ENCODE results near the gene TSNAXIP1.

TSNAXIP1 gene

DNA sequence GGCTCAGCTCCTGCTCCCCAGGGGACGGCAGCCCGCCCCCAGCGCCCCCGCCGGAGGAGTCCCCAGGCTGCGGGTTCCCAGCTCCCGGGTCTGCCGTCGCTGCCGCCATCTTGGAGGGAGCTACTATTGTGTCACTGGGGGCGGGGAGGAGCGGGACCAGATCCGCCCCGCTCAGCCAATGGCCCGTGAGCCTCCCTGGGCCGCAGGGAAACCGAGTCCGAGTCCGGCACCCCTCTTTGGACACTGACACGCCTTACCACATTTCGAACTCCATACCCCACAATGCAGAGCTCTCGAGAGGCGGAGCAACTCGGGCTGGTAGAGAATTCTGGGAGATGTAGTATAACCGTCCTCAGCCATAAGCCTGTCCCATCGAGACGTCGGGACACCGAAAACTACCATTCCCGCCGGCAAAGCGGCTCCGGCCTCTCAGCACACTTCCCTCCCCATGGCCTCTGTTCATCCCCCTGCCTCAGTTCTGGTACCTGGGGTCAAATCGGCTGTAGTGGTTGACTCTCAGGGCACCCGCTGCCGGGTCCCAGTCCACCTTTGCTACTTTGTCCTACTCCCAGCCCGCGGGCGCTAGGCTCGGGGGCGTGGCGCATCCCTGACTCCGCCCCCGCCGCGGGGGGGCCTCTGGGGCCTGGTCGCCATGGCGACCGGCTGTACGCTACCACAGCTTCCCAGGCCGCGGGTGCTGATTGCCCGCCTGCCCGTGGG is at the start of gene TSNAXIP1, which contains the start of gene RANBP10:
Gene TSNAXIP1, plus strand, starts transcription at position 462 of the 720 bp plus-strand sequence. CDS start 261 bp downstream, outside the sequence.
Gene RANBP10, minus strand, starts transcription at position 133 of the 720 bp plus-strand sequence. Its CDS starts 24 bp downstream, at position 109.
- in situ Hi-C loops (cut with MboI; ENCODE audit: low pct_unique_long_range_greater_than_20kb, low sequenced_read_pairs) = no loop called here
- DNase-seq = peak; percentile 100

DNA sequence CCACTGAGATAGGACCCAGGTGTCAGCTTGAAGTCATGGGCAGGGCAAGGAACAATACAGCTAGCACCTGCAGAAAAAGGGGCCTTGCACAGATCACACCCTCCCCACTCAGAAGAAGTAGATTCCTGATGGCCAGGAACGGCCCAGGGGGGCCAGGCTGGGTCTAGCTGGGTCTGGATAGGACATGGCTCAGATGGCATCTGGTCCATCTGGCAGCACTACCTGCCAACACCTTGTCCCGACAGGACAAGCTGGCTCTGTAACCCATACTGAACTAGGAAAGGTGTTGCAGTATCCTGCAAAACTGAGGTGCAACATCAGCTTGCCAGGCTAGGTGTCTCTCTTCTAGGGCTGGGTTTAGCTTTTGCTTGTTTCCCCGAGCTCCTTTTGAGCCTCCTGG is 48.7 kb upstream of the TSNAXIP1 start:
- no peak for DNase-seq

DNA sequence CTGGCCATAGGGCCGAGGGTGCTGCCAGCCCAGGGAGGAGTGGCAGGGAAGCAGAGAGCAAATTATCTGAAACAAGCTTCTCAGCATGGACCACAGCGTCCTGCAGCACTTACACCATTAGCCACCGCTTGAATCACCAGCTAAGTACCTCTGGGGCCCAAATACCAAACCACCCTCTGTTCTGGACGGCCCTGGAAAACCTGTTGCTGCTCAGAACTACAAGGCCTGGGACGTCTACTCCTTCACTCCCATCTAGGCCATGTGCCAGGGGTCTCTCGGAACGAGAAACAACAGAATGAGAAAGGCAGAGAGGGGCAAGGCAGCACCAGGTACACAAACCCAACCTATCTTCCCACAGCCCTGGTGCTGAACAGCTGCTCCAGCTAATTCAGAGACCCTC is 47.7 kb upstream of the TSNAXIP1 start:
- in situ Hi-C loops (cut with MboI; ENCODE audit: low pct_unique_long_range_greater_than_20kb, low sequenced_read_pairs) = no loop called here
- DNase-seq = no peak

More for the DNA sequence above, 48.7 kb upstream of the TSNAXIP1 start:
- in situ Hi-C loops (cut with MboI; ENCODE audit: low pct_unique_long_range_greater_than_20kb, low sequenced_read_pairs) = no loop called here

DNA sequence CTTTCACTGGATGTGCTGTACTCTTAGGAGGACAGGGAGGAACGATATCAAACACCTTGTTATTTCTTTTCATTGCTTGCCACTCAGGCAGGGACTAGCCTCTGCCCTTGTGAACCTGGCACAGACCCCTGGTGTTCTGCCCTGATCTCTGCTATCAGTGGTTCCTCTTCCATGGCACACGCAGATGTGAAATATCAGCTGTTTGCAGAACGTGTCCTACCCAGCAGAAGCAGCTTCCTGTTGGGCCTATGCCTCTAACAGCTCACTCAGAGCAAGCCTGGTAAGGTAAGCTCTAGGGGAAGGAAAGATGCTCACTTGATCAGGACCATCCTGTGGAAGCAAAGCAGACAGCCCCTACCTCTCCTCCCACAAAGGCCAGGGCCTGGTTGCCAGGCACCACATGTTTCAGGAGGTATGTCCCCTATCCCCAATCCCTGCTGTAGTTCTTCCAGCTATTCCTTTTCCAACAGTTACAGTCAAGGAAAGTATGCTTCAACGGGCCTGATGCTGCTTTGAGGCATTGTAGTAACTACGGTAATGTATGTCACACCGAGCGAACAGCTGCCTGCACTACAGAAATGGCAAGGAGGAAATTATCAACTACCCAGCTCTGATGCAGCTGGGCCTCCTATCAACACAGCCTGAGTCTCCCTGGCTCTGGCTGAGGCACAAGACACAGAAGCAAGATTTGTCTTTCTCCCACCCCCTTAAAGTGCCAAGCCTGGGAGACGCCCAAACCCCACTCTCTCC is 46.3 kb upstream of the TSNAXIP1 start:
- in situ Hi-C loops (cut with MboI; ENCODE audit: low pct_unique_long_range_greater_than_20kb, low sequenced_read_pairs) = no loop called here
- peak; percentile 23 for DNase-seq

DNA sequence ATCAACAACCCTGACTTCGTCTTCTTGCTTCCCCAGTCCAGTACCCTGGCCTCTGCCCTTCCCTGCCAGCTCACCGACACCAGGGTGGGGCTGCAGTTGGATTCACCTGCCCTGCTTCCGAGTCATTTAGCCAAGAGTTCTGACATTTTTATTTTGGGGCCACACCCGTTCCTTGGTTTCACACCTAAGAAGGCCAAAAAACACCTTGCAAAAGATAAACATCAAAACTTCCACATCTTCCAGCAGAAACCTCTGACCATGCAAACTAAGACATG is 45.8 kb upstream of the TSNAXIP1 start:
- DNase-seq = no peak
- in situ Hi-C loops (cut with MboI; ENCODE audit: low pct_unique_long_range_greater_than_20kb, low sequenced_read_pairs) = no loop called here

GRCh38 chr16:67761924-67762323 is 44.8 kb upstream of the TSNAXIP1 start:
- DNase-seq = no peak
- in situ Hi-C loops (cut with MboI; ENCODE audit: low pct_unique_long_range_greater_than_20kb, low sequenced_read_pairs) = no loop called here

DNA sequence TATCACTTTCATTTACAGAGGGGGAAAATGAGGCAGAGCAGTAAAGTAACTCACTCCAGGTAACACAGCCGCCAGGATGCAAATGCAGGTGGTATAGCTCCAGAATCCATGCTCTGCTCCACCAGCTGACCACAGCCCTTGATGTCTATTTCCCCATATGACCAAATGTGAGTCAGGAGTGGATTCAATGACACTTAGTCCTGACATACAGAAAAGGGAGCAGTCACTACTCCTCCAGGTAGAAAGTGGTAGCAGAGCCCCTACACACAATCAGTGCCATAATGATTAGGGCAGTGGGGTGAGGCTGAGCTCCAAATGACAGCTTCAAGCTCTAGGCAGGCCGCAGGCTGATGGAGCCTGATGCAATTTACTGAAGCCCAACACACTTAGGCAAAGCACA is 44.3 kb upstream of the TSNAXIP1 start:
- in situ Hi-C loops (cut with MboI; ENCODE audit: low pct_unique_long_range_greater_than_20kb, low sequenced_read_pairs) = no loop called here
- DNase-seq = no peak

GRCh38 chr16:67763066-67763465 is 43.6 kb upstream of the TSNAXIP1 start:
- in situ Hi-C loops (cut with MboI; ENCODE audit: low pct_unique_long_range_greater_than_20kb, low sequenced_read_pairs) = no loop called here

GRCh38 chr16:67764158-67764667 is 42.5 kb upstream of the TSNAXIP1 start:
- in situ Hi-C loops (cut with MboI; ENCODE audit: low pct_unique_long_range_greater_than_20kb, low sequenced_read_pairs) = no loop called here
- DNase-seq = no peak

More at GRCh38 chr16:67763066-67763465, 43.6 kb upstream of the TSNAXIP1 start:
- no peak for DNase-seq

- in situ Hi-C loops (cut with MboI; ENCODE audit: low pct_unique_long_range_greater_than_20kb, low sequenced_read_pairs) = no loop called here
Observed at GRCh38 chr16:67766291-67766690, 40.4 kb upstream of the TSNAXIP1 start.

GRCh38 chr16:67767953-67768352 is 38.7 kb upstream of the TSNAXIP1 start:
- no peak for DNase-seq
- in situ Hi-C loops (cut with MboI; ENCODE audit: low pct_unique_long_range_greater_than_20kb, low sequenced_read_pairs) = no loop called here

More at GRCh38 chr16:67766291-67766690, 40.4 kb upstream of the TSNAXIP1 start:
- DNase-seq = no peak

- DNase-seq = no peak
- in situ Hi-C loops (cut with MboI; ENCODE audit: low pct_unique_long_range_greater_than_20kb, low sequenced_read_pairs) = no loop called here
Observed at GRCh38 chr16:67770346-67770991, 36.2 kb upstream of the TSNAXIP1 start.

- in situ Hi-C loops (cut with MboI; ENCODE audit: low pct_unique_long_range_greater_than_20kb, low sequenced_read_pairs) = no loop called here
Observed at GRCh38 chr16:67773099-67773498, 33.6 kb upstream of the TSNAXIP1 start.

GRCh38 chr16:67773569-67774456 is 32.9 kb upstream of the TSNAXIP1 start:
- in situ Hi-C loops (cut with MboI; ENCODE audit: low pct_unique_long_range_greater_than_20kb, low sequenced_read_pairs) = no loop called here
- no peak for DNase-seq

More at GRCh38 chr16:67773099-67773498, 33.6 kb upstream of the TSNAXIP1 start:
- no peak for DNase-seq

DNA sequence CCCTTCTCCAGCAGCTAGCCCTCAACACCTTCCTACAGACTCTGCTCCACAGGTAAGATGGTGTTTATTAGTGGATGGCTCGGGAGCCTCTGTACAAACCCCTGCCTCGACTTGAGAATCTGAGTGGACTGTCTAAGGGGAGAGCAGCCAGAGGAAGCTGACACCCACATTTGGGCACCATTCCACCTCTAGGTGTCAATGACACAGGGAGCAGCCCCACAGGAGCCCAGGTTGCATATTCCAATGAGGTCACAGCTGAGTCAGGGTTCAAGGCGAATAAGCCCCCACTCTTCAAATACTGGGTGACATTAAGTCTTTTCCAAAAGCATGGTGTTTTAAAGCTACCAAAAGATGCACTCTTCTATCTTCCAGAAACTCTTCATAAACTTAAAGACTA is 32.2 kb upstream of the TSNAXIP1 start:
- in situ Hi-C loops (cut with MboI; ENCODE audit: low pct_unique_long_range_greater_than_20kb, low sequenced_read_pairs) = no loop called here
- no peak for DNase-seq

DNA sequence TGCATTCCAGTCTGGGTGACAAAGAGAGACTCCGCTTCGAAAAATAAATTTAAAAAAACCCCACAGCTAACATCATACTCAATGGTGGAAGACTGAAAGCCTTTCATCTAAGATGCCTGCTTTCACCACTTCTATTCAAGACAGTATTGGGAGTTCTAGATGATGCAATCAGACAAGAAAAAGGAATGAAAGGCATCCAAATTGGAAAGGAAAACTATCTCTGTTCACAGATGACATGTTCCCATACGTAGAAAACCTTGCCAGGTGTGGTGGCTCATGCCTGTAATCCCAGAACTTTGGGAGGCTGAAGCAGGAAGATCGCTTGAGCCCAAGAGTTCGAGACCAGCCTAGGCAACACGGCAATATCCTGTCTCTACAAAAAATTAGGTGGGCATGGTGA is 31.4 kb upstream of the TSNAXIP1 start:
- in situ Hi-C loops (cut with MboI; ENCODE audit: low pct_unique_long_range_greater_than_20kb, low sequenced_read_pairs) = no loop called here
- DNase-seq = no peak

- DNase-seq = no peak
- in situ Hi-C loops (cut with MboI; ENCODE audit: low pct_unique_long_range_greater_than_20kb, low sequenced_read_pairs) = no loop called here
Observed at GRCh38 chr16:67779256-67780014, 27.3 kb upstream of the TSNAXIP1 start.

DNA sequence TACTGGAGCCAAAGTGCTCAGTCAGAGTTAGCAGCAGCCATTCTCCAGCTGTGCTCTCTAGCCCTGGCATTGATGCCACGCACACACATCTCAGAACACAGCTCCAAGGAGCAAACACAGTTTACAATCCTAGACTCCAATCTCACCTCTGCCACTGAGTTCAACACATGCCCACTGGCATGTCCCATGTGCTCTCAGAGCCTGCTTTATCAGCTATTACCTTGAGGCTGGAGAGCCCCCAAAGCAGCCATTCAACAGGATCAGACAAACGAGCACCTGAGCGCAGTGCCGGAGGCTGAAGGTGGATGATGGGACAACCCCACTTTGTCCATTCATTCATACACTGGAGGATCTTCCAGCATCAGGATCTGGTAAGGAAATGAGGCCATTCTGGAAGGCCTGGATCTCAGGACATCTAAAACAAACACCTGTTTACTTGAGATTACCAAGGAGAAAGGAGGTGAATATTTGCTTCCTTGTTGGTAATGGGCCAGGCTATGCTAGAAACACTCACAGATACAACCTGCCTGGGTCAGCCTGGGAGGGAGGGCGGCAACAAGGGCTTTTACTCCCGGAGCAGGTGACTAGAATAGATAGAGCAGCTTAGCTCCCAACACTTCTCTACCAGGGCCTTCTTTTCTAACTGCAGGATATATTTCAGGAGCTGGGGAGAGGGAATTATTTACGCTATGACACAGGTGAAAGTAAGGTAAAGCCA is 25.7 kb upstream of the TSNAXIP1 start:
- no peak for DNase-seq
- in situ Hi-C loops (cut with MboI; ENCODE audit: low pct_unique_long_range_greater_than_20kb, low sequenced_read_pairs) = no loop called here

Data from KBM-7 (cell line).